Kidney (tissue), 11 donors: ENCODE data around the gene CCR6. TPM values are rescaled to one million over a fixed set of nuclear protein-coding genes. Genes with fewer than 3 reads are reported as not detected.
"Not testable (repeated sequence)": the region's sequence is repeated elsewhere in the genome, so short reads cannot be mapped to it uniquely, and the experiment has no call there.

Experiments used
- DNase-seq, 5 donors: peaks; one replicate each; pipeline ENCODE4 v3.0.0-alpha.2; 2013 to 2020
- FAIRE-seq: peaks from 2 replicates; lab custom pipeline; 2012; peaks lifted over from hg19 to GRCh38; lab: Jason Lieb, UNC
- H3K27ac ChIP-seq, 2 donors: one replicate each; pipeline ENCODE4 v1.7.0; 2013; ENCODE audit warnings: low read depth in 2 of 2, low read length in 2 of 2, inconsistent platforms in 1 of 2
- H3K27me3 ChIP-seq: one replicate; pipeline ENCODE4 v1.7.1; 2013; ENCODE audit warnings: low read length, inconsistent platforms; ENCODE audit not compliant: control insufficient read depth, insufficient read depth
- H3K36me3 ChIP-seq, 3 donors: one replicate each; pipeline versions ENCODE4 v1.7.0 to v1.7.1; 2013; ENCODE audit warnings: low read length in 3 of 3, control low read depth in 1 of 3, inconsistent platforms in 1 of 3; ENCODE audit not compliant: insufficient read depth in 3 of 3, control insufficient read depth in 2 of 3
- H3K4me1 ChIP-seq, 3 donors: one replicate each; pipeline versions ENCODE4 v1.7.0 to v1.7.1; 2013; ENCODE audit warnings: low read length in 3 of 3, inconsistent platforms in 1 of 3, low read depth in 1 of 3; ENCODE audit not compliant: control insufficient read depth in 2 of 3, insufficient read depth in 2 of 3
- H3K4me3 ChIP-seq, 3 donors: one replicate each; pipeline versions ENCODE4 v1.7.0 to v1.8.1; 2013; ENCODE audit warnings: low read length in 3 of 3, control low read depth in 1 of 3, inconsistent platforms in 1 of 3
- H3K9ac ChIP-seq, 3 donors: one replicate each; pipeline versions ENCODE4 v1.7.0 to v1.7.1; 2013; ENCODE audit warnings: low read length in 3 of 3, control low read depth in 1 of 3, inconsistent platforms in 1 of 3
- H3K9me3 ChIP-seq, 3 donors: one replicate each; pipeline versions ENCODE4 v1.7.0 to v1.7.1; 2013; ENCODE audit warnings: low read length in 3 of 3, control low read depth in 1 of 3, inconsistent platforms in 1 of 3; ENCODE audit not compliant: control insufficient read depth in 2 of 3, insufficient read depth in 1 of 3
- intact Hi-C: fragments of 100-400 bp; cut with DNase I; formaldehyde crosslinking; loops from one replicate; pipeline ENCODE4 v1.11.1; 2022
- polyA plus RNA-seq: library from polyadenylated mRNA; stranded (reverse); fragments of 350-450 nt; fragmentation: Illumina TruSeq; extraction: RNeasy Lipid Tissue Mini Kit (QIAGEN cat#74804); gene quantifications from one replicate; pipeline ENCODE4 v1.2.3, GENCODE V29; 2014; ENCODE audit warnings: low read depth, low replicate concordance; ENCODE audit not compliant: insufficient read depth
- total RNA-seq: library from RNA; stranded (reverse); fragmentation: NEBNext Ultra II Directional; extraction: Animal tissue kit (Norgen Biotek cat#: 25700); gene quantifications from one replicate; pipeline ENCODE4 v1.2.1, GENCODE V29; 2021
- donor health status: control.
- donor health status: control.
- donor health status: DM: yes; HTN: yes; CAD: no.
- donor health status: Normal renal cell carcinoma (clear cell type).

CCR6 gene
- total and polyA plus RNA-seq, 2 donors from 2014 or later = 0.43 to 0.54 TPM

DNA sequence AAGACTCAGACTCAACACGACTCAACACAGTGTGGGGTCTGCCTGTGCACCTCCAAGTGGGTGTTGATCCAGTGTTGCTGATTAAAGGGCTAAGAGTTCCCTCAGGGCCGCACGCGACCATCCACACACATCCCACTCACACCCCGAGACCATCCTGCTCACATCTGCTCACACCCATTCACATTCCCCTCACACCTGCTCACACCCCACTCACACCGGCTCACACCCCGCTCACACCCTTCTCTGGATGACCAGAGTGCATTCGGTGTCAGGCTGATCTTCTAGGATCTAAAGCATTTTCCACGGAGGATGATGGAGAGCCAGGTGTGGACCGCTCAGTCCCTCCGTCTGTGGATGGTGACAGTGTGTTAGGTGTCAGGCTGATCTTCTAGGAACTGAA lies 48.4 kb downstream of the CCR6 start:
- H3K4me1 ChIP-seq, intact Hi-C loops, DNase-seq, H3K27me3 ChIP-seq, H3K36me3 ChIP-seq, H3K4me3 ChIP-seq, H3K27ac ChIP-seq, FAIRE-seq, H3K9ac ChIP-seq, H3K9me3 ChIP-seq: not testable (repeated sequence)

DNA sequence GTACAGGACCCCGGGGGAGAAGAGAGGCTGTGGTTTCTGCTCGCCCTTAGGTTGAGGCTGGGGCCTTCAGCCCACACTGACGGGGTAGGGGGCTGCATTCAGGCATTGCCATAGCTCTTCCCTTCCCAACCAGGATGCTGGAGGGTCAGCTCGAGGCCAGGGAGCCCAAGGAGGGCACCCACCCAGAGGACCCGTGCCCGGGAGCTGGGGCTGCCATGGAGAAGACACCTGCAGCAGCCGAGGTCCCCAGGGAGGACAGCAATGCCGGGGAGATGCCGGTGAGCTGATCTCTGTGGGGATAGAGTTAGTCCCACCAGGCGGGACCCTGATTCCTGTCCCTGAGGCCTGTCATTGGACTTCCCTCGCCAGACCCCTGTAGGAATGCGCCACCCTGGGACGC lies 49.1 kb downstream of the CCR6 start:
- H3K9ac ChIP-seq, FAIRE-seq, H3K4me1 ChIP-seq, H3K27ac ChIP-seq, H3K27me3 ChIP-seq, H3K4me3 ChIP-seq, intact Hi-C loops, DNase-seq, H3K36me3 ChIP-seq, H3K9me3 ChIP-seq: not testable (repeated sequence)

DNA sequence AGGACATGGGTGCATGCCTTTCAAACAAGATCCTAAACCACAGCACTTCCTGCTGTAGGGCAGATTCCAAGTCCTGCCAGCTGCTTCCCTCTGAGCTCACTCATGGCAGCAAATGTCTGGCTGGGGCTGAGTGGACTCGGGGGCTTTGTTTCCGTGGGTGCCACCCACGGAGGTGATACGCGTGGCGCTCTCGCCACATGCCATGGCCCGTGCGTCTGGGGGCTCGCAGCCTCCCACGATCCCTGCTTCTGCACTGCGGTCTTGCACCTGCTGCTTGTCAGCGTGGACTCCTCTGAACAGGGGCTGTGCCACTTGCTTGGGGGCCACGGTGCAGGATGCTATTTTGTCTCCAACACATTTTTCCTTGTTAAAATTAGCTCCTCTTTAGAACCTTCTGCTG lies 54.4 kb downstream of the CCR6 start:
- intact Hi-C loops, FAIRE-seq, H3K36me3 ChIP-seq, H3K27ac ChIP-seq, H3K9me3 ChIP-seq, H3K9ac ChIP-seq, H3K4me3 ChIP-seq, H3K4me1 ChIP-seq, H3K27me3 ChIP-seq: not testable (repeated sequence)
- DNase-seq = peak in 1 of 5 donors; percentile 15

DNA sequence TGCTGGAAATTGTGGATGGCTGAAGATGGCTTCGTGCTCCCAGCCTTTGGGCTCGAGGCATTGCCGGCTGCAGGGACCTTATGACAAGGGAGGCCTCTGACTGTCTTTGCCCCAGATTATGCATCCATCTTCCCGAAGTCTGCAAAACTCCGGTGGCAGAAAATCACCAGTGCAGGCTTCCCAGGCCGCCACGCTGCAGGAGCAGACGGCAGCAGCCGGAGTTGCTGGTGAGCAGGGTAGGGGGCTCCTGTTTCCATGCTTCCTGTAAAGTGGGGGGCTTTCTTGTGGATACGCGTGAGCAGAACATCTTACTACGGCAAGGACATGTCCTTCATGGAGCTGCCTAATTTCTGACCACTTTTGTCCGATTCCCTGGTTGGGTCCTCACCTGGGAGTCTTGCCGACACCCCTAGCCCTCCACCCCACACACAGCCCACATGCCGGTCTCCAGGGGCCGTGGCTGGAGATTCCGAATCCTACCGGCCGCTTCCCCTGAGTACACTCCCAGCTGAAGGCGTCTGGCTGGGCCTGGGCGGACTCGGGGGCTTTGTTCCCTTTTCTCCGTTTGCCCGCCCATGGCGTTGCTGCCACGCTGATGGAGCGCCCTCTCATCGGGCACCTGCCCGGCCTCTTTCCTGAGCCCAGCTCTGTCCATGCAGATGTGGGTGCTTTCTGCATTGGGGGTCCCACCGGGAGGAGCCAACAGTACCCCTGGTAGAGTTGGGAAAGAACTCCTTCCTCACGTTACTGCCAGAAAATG lies 56.2 kb downstream of the CCR6 start:
- intact Hi-C loops, H3K4me1 ChIP-seq, H3K27ac ChIP-seq, FAIRE-seq, H3K9me3 ChIP-seq, H3K27me3 ChIP-seq, H3K36me3 ChIP-seq, H3K4me3 ChIP-seq, H3K9ac ChIP-seq: not testable (repeated sequence)
- DNase-seq = peak in 1 of 5 donors; percentile 17

DNA sequence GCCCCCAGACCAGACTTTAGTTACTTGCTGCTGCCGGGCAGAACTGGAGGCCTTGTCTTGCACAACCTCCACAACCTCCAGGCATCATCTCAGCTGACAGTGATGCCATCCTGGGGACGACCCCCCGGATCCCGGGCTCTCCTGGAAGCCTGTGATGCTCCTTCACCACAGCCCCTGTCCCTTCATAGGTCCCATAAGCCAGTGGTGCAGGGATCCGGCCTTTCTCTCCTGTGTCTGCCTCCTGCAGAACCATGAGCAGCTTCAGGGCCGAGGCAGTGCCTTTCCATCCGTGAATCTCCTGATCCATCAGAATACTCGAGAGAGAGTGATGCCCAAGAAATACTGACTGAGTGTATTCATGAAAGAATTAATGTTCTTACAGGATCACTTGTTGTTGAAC lies 57.2 kb downstream of the CCR6 start:
- H3K27me3 ChIP-seq, H3K36me3 ChIP-seq, H3K9me3 ChIP-seq, H3K9ac ChIP-seq, FAIRE-seq, H3K4me1 ChIP-seq, intact Hi-C loops, H3K27ac ChIP-seq, H3K4me3 ChIP-seq: not testable (repeated sequence)
- DNase-seq = peak in 1 of 5 donors; percentile 6

DNA sequence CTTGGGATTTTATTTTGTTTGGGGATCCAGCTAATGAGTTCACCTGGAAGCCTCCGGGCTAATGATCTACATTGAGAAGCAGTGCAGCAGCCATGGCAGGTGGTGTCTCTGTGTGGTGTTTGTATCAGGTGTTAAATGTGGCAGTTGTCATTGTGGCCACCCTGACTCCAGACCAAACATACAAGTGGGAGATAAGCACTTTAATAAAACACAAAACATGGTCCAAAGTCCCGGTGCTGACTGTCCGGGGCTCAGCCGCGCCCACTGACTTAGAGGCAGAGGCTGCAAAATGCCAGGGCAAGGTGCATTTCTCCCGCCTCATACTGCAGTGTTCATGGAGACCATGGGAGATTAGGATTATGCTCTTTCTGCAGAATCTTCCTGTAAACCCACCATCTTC lies 58.5 kb downstream of the CCR6 start:
- FAIRE-seq, H3K4me3 ChIP-seq, DNase-seq, H3K27me3 ChIP-seq, H3K9ac ChIP-seq, H3K27ac ChIP-seq, H3K4me1 ChIP-seq, H3K36me3 ChIP-seq, intact Hi-C loops, H3K9me3 ChIP-seq: not testable (repeated sequence)

DNA sequence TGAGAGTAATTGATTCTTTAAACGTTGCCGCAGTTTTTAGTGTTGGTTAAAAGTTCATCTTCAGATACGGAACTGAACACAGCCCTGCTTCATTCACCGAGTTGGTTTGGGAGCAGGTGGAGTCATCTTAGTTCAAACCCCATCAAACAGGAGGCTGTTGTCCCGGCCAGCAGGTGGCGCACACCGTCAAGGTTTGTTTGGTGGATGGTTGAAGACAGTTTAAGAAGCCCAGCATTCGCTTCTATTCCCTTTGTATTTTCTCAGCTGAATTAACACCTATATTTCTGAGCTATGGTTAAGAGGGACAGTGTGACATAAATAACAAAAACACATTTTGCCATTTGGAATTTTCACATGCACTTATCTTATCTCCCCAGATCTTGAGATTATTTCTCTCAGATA lies 60.0 kb downstream of the CCR6 start:
- FAIRE-seq = peak; percentile 97
- DNase-seq, H3K9me3 ChIP-seq, H3K4me3 ChIP-seq, H3K27me3 ChIP-seq, H3K36me3 ChIP-seq, H3K9ac ChIP-seq, H3K27ac ChIP-seq, H3K4me1 ChIP-seq, intact Hi-C loops: not testable (repeated sequence)

DNA sequence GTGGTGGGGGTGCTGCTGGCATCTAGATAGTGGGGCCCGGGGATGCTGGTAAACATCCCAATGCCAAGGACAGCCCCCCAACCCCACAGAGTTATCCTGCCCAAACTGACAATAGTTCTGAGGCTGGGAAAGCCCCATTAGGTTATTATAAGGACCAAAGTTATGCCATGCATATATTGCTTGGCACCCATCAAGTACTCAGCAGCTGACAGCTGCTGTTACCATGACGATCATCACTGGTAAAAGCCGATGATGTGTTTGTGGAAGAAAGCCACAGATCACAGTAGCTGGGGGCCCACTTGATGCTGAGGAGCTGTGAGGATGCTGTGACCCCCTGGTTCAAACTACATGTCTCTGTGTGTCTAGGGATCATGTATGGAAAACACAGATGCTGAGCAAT lies 62.2 kb downstream of the CCR6 start:
- intact Hi-C loops, DNase-seq, H3K9ac ChIP-seq, H3K4me3 ChIP-seq, H3K4me1 ChIP-seq, H3K36me3 ChIP-seq, H3K27ac ChIP-seq, H3K27me3 ChIP-seq, H3K9me3 ChIP-seq, FAIRE-seq: not testable (repeated sequence)
